Amniotic epithelial cell (primary cell): Measurements from ENCODE around the gene KRT75.

Source experiments
- DNase-seq: peaks from one replicate; pipeline ENCODE4 v3.0.0-alpha.2; 2010; ENCODE audit warnings: low read depth

Gene KRT75

GRCh38 chr12:52439845-52440244 is 5.7 kb upstream of the KRT75 start:
- no peak for DNase-seq

GRCh38 chr12:52439420-52439819 is 5.2 kb upstream of the KRT75 start:
- DNase-seq = no peak

GRCh38 chr12:52438305-52439301 is 4.4 kb upstream of the KRT75 start:
- no peak for DNase-seq

GRCh38 chr12:52437508-52437907 is 3.3 kb upstream of the KRT75 start:
- DNase-seq = no peak

- no peak for DNase-seq
These were observed 2.8 kb upstream of the KRT75 start for GRCh38 chr12:52436828-52437474.

- DNase-seq = peak; percentile 96
These were observed 2.0 kb upstream of the KRT75 start for GRCh38 chr12:52436000-52436827.

GRCh38 chr12:52435659-52435999 is 1.5 kb upstream of the KRT75 start:
- DNase-seq = no peak

GRCh38 chr12:52434760-52435530 is 774 bp upstream of the KRT75 start:
- DNase-seq = peak; percentile 86

- DNase-seq = no peak
These were observed 580 bp downstream of the KRT75 start for GRCh38 chr12:52433501-52434080.

- no peak for DNase-seq
These were observed 1.5 kb downstream of the KRT75 start for GRCh38 chr12:52432559-52433207.

GRCh38 chr12:52428121-52428520 is 6.0 kb downstream of the KRT75 start:
- DNase-seq = no peak

GRCh38 chr12:52427083-52427482 is 7.1 kb downstream of the KRT75 start:
- no peak for DNase-seq

- no peak for DNase-seq
These were observed 8.1 kb downstream of the KRT75 start for GRCh38 chr12:52426034-52426433.

- no peak for DNase-seq
These were observed 8.7 kb downstream of the KRT75 start for GRCh38 chr12:52425466-52425865.

- no peak for DNase-seq
These were observed 10.3 kb downstream of the KRT75 start for GRCh38 chr12:52423661-52424500.

GRCh38 chr12:52423035-52423434 is 11.1 kb downstream of the KRT75 start:
- no peak for DNase-seq

GRCh38 chr12:52419656-52420055 is 14.5 kb downstream of the KRT75 start:
- DNase-seq = peak; percentile 34

GRCh38 chr12:52418576-52419110 is 15.5 kb downstream of the KRT75 start:
- DNase-seq = no peak

GRCh38 chr12:52417740-52418139 is 16.4 kb downstream of the KRT75 start:
- no peak for DNase-seq

GRCh38 chr12:52416795-52417194 is 17.4 kb downstream of the KRT75 start:
- DNase-seq = no peak
